Activated T-cell treated with anti-CD3 and anti-CD28 coated beads, Interleukin-2, amount 50 U/mL, for 72 hours (primary cell): ENCODE measurements around the gene RPL3. TPM values are rescaled to one million over a fixed set of nuclear protein-coding genes. Genes with fewer than 3 reads are reported as not detected.
"Not testable (repeated sequence)": the region's sequence is repeated elsewhere in the genome, so short reads cannot be mapped to it uniquely, and the experiment has no call there.

Experiments
- ATAC-seq, 2 donors: fragments of 150-1000 bp; cut with Tn5 transposase; replicated peaks in 1 of 2; 2 replicates each; pipeline ENCODE4 v1.10.0; 2021; ENCODE audit warnings: moderate library complexity in 2 of 2, mild to moderate bottlenecking in 1 of 2
- DNase-seq, 2 donors: peaks; one replicate each; pipeline ENCODE4 v3.0.0; 2021 to 2022; ENCODE audit warnings: mixed read lengths in 1 of 2
- H3K27ac Mint-ChIP-seq: one replicate; pipeline ENCODE4 v1.8.0; 2022; ENCODE audit warnings: mild to moderate bottlenecking, moderate library complexity, mixed read lengths
- H3K27me3 Mint-ChIP-seq: one replicate; pipeline ENCODE4 v1.8.0; 2022; ENCODE audit warnings: low read depth, mixed read lengths
- H3K36me3 Mint-ChIP-seq, 2 donors: one replicate each; pipeline ENCODE4 v1.8.0; 2022; ENCODE audit warnings: mixed read lengths in 2 of 2, mild to moderate bottlenecking in 1 of 2; ENCODE audit not compliant: insufficient read depth in 2 of 2
- H3K4me1 Mint-ChIP-seq: one replicate; pipeline ENCODE4 v1.8.0; 2022; ENCODE audit warnings: low read depth, mixed read lengths
- H3K4me3 Mint-ChIP-seq, 2 donors: one replicate each; pipeline ENCODE4 v1.8.0; 2022; ENCODE audit warnings: mild to moderate bottlenecking in 2 of 2, mixed read lengths in 2 of 2, moderate library complexity in 2 of 2
- H3K9me3 Mint-ChIP-seq, 2 donors: one replicate each; pipeline ENCODE4 v1.8.0; 2022; ENCODE audit warnings: mixed read lengths in 2 of 2
- total RNA-seq, 2 donors: library from RNA; stranded (reverse); gene quantifications; one replicate each; pipeline ENCODE4 v1.2.3, GENCODE V29; 2022

Gene RPL3
- total RNA-seq, 2 donors from 2014 or later, result 3,380 to 3,455 TPM

- H3K9me3 Mint-ChIP-seq, result no peaks in the 10 kb centered on the region
- DNase-seq, result peak; percentile 28 to 34
- H3K4me1 Mint-ChIP-seq, result peaks cover 19% of the 10 kb centered on the region
- ATAC-seq, result peak; percentile 58 to 62
- H3K27me3 Mint-ChIP-seq, result peaks cover 2% of the 10 kb centered on the region
- H3K4me3 Mint-ChIP-seq, result peak overlapping the region; percentile 84 to 90
- H3K36me3 Mint-ChIP-seq, result peaks cover 0 to 1% of the 10 kb centered on the region in 2 donors
- no peak overlapping the region for H3K27ac Mint-ChIP-seq
Observed at GRCh38 chr22:39349506-39349966, 30.1 kb upstream of the RPL3 start.

GRCh38 chr22:39348909-39349505, 29.6 kb upstream of the RPL3 start:
- Mint-ChIP-seq H3K27me3 (peaks cover 8% of the 10 kb centered on the region), H3K9me3 (no peaks in the 10 kb centered on the region), H3K4me3 (peak overlapping the region; percentile 84 to 90), H3K4me1 (peaks cover 19% of the 10 kb centered on the region), H3K27ac (no peak overlapping the region), H3K36me3 (peaks cover 0 to 1% of the 10 kb centered on the region in 2 donors)
- ATAC-seq (peak; percentile 18 to 23), DNase-seq (peak in 1 of 2 donors; percentile 9)

DNA sequence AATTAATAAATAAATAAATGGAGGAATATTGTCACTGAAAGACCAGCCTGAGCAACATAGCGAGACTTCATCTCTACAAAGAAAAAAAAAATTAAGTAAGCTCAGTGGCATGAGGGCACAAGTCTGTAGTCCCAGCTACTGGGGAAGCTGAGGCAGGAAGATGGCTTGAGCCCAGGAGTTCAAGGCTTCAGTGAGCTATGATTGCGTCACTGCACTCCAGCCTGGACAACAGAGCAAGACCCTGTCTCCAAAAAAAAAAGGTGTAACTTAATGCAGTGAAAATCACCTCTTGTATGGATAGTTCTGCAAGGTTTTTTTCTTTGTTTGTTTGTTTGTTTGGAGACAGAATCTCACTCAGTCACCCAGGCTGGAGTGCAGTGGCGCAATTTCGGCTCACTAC, 25.8 kb upstream of the RPL3 start:
- H3K9me3 Mint-ChIP-seq, result no peaks in the 10 kb centered on the region
- H3K4me1 Mint-ChIP-seq, result peaks cover 17% of the 10 kb centered on the region
- no peak for ATAC-seq
- no peak overlapping the region for H3K4me3 Mint-ChIP-seq
- H3K27ac Mint-ChIP-seq, result no peak overlapping the region
- H3K27me3 Mint-ChIP-seq, result peaks cover 15% of the 10 kb centered on the region
- H3K36me3 Mint-ChIP-seq, result peaks cover 0 to 1% of the 10 kb centered on the region in 2 donors
- no peak for DNase-seq

DNA sequence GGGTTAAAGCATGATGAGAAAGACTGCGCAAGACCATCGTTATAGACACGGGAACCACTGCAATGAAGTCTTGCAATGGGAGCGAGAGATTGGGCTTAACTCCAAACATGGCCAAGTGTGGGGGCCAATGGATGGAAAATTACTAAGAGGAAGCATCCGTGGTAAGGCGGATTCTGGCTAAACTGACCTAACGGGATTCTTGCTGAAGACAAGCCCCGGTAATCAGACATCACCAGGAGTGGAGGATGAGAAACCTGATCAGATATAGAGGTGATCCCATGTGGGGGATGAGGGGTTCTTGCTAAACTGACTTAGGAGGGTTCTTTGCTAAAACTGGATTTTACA, 24.6 kb upstream of the RPL3 start:
- H3K4me3 Mint-ChIP-seq, result no peak overlapping the region
- H3K4me1 Mint-ChIP-seq, result peaks cover 11% of the 10 kb centered on the region
- ATAC-seq, result no peak
- no peaks in the 10 kb centered on the region for H3K9me3 Mint-ChIP-seq
- no peaks in the 10 kb centered on the region for H3K36me3 Mint-ChIP-seq
- H3K27me3 Mint-ChIP-seq, result peaks cover 15% of the 10 kb centered on the region
- no peak for DNase-seq
- no peak overlapping the region for H3K27ac Mint-ChIP-seq

- H3K27me3 Mint-ChIP-seq, result peaks cover 15% of the 10 kb centered on the region
- H3K36me3 Mint-ChIP-seq, result no peaks in the 10 kb centered on the region
- H3K27ac Mint-ChIP-seq, result no peak overlapping the region
- DNase-seq (peak; percentile 48 to 52), ATAC-seq (peak; percentile 65 to 66)
- H3K9me3 Mint-ChIP-seq, result no peaks in the 10 kb centered on the region
- H3K4me1 Mint-ChIP-seq, result peaks cover 8% of the 10 kb centered on the region
- H3K4me3 Mint-ChIP-seq, result no peak overlapping the region
Observed at GRCh38 chr22:39343259-39344045, 24.0 kb upstream of the RPL3 start.

GRCh38 chr22:39341179-39341578, 21.8 kb upstream of the RPL3 start:
- Mint-ChIP-seq H3K4me3 (no peak overlapping the region), H3K36me3 (no peaks in the 10 kb centered on the region), H3K27ac (no peak overlapping the region), H3K9me3 (no peaks in the 10 kb centered on the region), H3K27me3 (peaks cover 15% of the 10 kb centered on the region), H3K4me1 (peaks cover 8% of the 10 kb centered on the region)
- no peak for DNase-seq
- no peak for ATAC-seq

DNA sequence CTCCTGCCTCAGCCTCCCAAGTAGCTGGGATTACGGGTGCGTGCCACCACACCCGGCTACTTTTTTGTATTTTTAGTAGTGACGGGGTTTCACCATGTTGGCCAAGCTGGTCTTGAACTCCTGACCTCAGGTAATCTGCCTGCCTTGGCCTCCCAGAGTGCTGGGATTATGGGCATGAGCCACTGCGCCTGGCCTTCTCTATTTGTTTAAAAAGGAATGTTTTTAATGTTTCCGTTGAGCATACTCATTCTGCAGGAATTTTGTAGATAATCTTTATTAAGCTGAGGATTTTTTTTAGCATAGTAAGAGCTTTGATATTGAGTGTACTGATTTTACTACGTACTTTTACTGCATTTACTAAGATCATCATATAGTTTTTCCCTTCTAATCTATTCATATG, 20.4 kb upstream of the RPL3 start:
- H3K27ac Mint-ChIP-seq, H3K36me3 Mint-ChIP-seq, ATAC-seq, DNase-seq, H3K9me3 Mint-ChIP-seq, H3K4me3 Mint-ChIP-seq, H3K4me1 Mint-ChIP-seq: not testable (repeated sequence)
- H3K27me3 Mint-ChIP-seq, result peaks cover 15% of the 10 kb centered on the region

DNA sequence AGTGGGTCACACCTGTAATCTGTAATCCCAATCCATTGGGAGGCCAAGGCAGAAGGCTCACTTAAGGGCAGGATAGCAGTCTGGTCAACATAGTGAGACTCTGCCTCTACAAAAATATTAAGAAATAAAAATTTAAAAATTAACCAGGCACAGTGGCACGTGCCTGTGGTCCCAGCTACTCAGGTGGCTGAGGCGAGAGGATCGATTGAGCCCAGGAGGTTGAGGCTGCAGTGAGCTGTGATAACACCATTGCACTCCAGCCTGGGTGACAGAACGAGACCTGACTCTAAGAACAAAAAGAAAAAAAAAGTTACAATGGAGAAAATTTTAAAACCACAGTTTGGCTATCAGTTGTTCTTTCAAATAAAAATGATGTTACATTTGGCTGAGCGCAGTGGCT, 17.0 kb upstream of the RPL3 start:
- no peak for DNase-seq
- Mint-ChIP-seq H3K27ac (no peak overlapping the region), H3K4me1 (peaks cover 15% of the 10 kb centered on the region), H3K9me3 (no peaks in the 10 kb centered on the region), H3K27me3 (no peaks in the 10 kb centered on the region), H3K4me3 (no peak overlapping the region), H3K36me3 (no peaks in the 10 kb centered on the region)
- no peak for ATAC-seq

GRCh38 chr22:39332441-39333064, 13.1 kb upstream of the RPL3 start:
- no peak overlapping the region for H3K4me3 Mint-ChIP-seq
- no peaks in the 10 kb centered on the region for H3K36me3 Mint-ChIP-seq
- H3K9me3 Mint-ChIP-seq, result no peaks in the 10 kb centered on the region
- H3K27me3 Mint-ChIP-seq, result no peaks in the 10 kb centered on the region
- peak; percentile 31 to 78 for ATAC-seq
- H3K4me1 Mint-ChIP-seq, result peaks cover 15% of the 10 kb centered on the region
- H3K27ac Mint-ChIP-seq, result no peak overlapping the region
- DNase-seq, result no peak

DNA sequence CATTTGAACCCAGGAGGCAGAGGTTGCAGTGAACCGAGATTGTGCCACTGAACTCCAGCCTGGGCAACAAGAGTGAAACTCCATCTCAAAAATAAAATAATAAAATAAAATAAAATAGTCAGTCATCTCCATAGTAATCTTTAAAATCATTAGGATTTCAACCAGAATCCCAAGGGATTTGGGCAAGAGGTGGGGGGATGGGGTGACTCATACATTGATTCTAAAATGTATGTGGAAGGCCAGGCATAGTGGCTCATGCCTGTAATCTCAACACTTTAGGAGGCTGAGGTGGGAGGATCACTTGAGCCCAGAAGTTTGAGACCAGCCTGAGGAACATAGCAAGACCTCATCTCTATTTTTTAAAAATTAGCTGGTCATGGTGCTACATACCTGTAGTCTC, 11.1 kb upstream of the RPL3 start:
- DNase-seq, H3K4me3 Mint-ChIP-seq, H3K27ac Mint-ChIP-seq, H3K27me3 Mint-ChIP-seq, H3K9me3 Mint-ChIP-seq, H3K36me3 Mint-ChIP-seq, ATAC-seq: not testable (repeated sequence)
- H3K4me1 Mint-ChIP-seq, result peaks cover 15% of the 10 kb centered on the region

GRCh38 chr22:39327995-39328754, 8.8 kb upstream of the RPL3 start:
- ATAC-seq (no peak), DNase-seq (no peak)
- no peak overlapping the region for H3K27ac Mint-ChIP-seq
- H3K27me3 Mint-ChIP-seq, result no peaks in the 10 kb centered on the region
- H3K9me3 Mint-ChIP-seq, result no peaks in the 10 kb centered on the region
- H3K36me3 Mint-ChIP-seq, result no peaks in the 10 kb centered on the region
- H3K4me3 Mint-ChIP-seq, result no peak overlapping the region
- peaks cover 15% of the 10 kb centered on the region for H3K4me1 Mint-ChIP-seq

DNA sequence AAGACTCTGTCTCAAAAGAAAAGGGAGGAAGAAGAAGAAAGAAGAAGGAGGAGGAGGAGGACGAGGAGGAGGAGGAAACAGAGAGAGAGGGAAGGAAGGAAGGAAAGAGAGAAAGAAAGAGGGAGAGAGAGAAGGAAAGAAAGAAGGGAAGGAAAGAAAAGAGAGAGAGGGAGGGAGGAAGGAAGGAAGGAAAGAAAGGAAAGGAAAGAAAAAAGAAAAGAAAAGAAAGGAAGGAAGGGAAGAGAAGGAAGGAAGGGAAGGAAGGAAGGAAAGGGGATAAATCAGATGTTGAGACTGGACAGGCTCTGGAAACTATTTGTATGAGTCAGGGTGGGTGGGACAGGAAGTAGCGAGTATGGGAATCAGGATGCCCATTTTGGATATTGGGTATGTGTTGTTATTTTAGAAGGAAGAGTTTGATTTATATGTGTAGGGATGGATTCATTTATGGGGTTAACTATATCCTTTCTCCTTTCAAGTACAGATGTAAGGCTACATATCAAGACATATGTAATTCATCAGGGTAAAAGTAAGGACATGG, 6.0 kb upstream of the RPL3 start:
- Mint-ChIP-seq H3K4me3 (no peak overlapping the region), H3K27me3 (no peaks in the 10 kb centered on the region), H3K9me3 (no peaks in the 10 kb centered on the region), H3K4me1 (no peaks in the 10 kb centered on the region), H3K27ac (no peak overlapping the region), H3K36me3 (no peaks in the 10 kb centered on the region)
- ATAC-seq (no peak), DNase-seq (no peak)
